Keratinocyte (primary cell): ENCODE results near the gene NMT1. TPM values are rescaled to one million over a fixed set of nuclear protein-coding genes. Genes with fewer than 3 reads are reported as not detected.

Experiments used
- DNase-seq: peaks from one replicate; pipeline ENCODE4 v3.0.0-alpha.2; 2011; ENCODE audit warnings: low read depth, missing footprints, low spot score
- FAIRE-seq: peaks from 2 replicates; lab custom pipeline; 2011; peaks lifted over from hg19 to GRCh38; lab: Jason Lieb, UNC
- H2AFZ ChIP-seq: 2 replicates; pipeline ENCODE4 v1.6.0; 2012; ENCODE audit warnings: low read length, control low read depth, inconsistent platforms; ENCODE audit not compliant: control insufficient read depth
- H3K27ac ChIP-seq: 2 replicates; pipeline ENCODE4 v1.5.1; 2011; ENCODE audit warnings: low read length; ENCODE audit not compliant: control insufficient read depth, insufficient read depth
- H3K27me3 ChIP-seq: 3 replicates; pipeline ENCODE4 v1.6.0; 2011; ENCODE audit warnings: low read length; ENCODE audit not compliant: control insufficient read depth, insufficient read depth; ENCODE audit errors: extremely low read depth
- H3K36me3 ChIP-seq, 2 experiments: 2 replicates in 1 of 2; 3 replicates in 1 of 2; pipeline ENCODE4 v1.5.1; 2011; ENCODE audit warnings: low read length in 2 of 2, mild to moderate bottlenecking in 1 of 2; ENCODE audit not compliant: control insufficient read depth in 2 of 2, insufficient read depth in 2 of 2; ENCODE audit errors: extremely low read depth in 1 of 2
- H3K4me1 ChIP-seq: 3 replicates; pipeline ENCODE4 v1.5.1; 2011; ENCODE audit warnings: low read length; ENCODE audit not compliant: control insufficient read depth, insufficient read depth; ENCODE audit errors: extremely low read depth
- H3K4me2 ChIP-seq: 3 replicates; pipeline ENCODE4 v1.6.0; 2011; ENCODE audit warnings: low read depth, low read length; ENCODE audit not compliant: control insufficient read depth, insufficient read depth; ENCODE audit errors: extremely low read depth
- H3K4me3 ChIP-seq, 3 experiments: fragments of 200-600 bp in 1 of 3; sonication (generic) in 1 of 3; 2 replicates in 2 of 3; 3 replicates in 1 of 3; pipeline ENCODE4 v1.5.1; 2011 to 2016; ENCODE audit warnings: low read length in 3 of 3, mild to moderate bottlenecking in 3 of 3, control low read depth in 2 of 3, inconsistent platforms in 1 of 3, low read depth in 1 of 3, mixed read lengths in 1 of 3, mixed run types in 1 of 3, moderate library complexity in 1 of 3; ENCODE audit not compliant: control insufficient read depth in 2 of 3, insufficient read depth in 2 of 3; ENCODE audit errors: extremely low read depth in 1 of 3
- H3K79me2 ChIP-seq: 2 replicates; pipeline ENCODE4 v1.6.0; 2012; ENCODE audit warnings: low read length; ENCODE audit not compliant: control insufficient read depth, insufficient read depth
- H3K9ac ChIP-seq: 3 replicates; pipeline ENCODE4 v1.6.0; 2011; ENCODE audit warnings: low read length; ENCODE audit not compliant: control insufficient read depth, insufficient read depth; ENCODE audit errors: extremely low read depth
- H3K9me1 ChIP-seq: 3 replicates; pipeline ENCODE4 v1.6.0; 2011; ENCODE audit warnings: low read length; ENCODE audit not compliant: control insufficient read depth, insufficient read depth; ENCODE audit errors: extremely low read depth
- H3K9me3 ChIP-seq: 2 replicates; pipeline ENCODE4 v1.5.1; 2012; ENCODE audit warnings: low read depth, low read length; ENCODE audit not compliant: control insufficient read depth
- H4K20me1 ChIP-seq: 3 replicates; pipeline ENCODE4 v1.6.0; 2011; ENCODE audit warnings: low read length; ENCODE audit not compliant: control insufficient read depth, insufficient read depth; ENCODE audit errors: extremely low read depth
- EZH2 ChIP-seq: IDR thresholded peaks from one replicate; pipeline ENCODE4 v1.6.1; 2012; ENCODE audit warnings: inconsistent platforms, mild to moderate bottlenecking, low read length, moderate library complexity
- dilution Hi-C: fragments of 300-500 bp; cut with MboI; formaldehyde crosslinking; loops from one replicate; pipeline ENCODE4 v1.7.0; 2020; ENCODE audit warnings: low sequenced_read_pairs; ENCODE audit not compliant: extremely low pct_ligation_motif_present
- polyA plus RNA-seq, 5 experiments: library from polyadenylated mRNA; depleted of rRNA in 3 of 5; stranded (reverse) in 3 of 5; stranded (forward) in 1 of 5; unstranded in 1 of 5; fragments of >200 nt; gene quantifications; 1 replicate in 1 of 5; 2 replicates in 3 of 5; 3 replicates in 1 of 5; pipeline versions ENCODE4 v1.2.1 to v1.2.3, GENCODE V29; 2011 to 2012; ENCODE audit warnings: missing spikeins in 2 of 5, low read depth in 1 of 5, low replicate concordance in 1 of 5
- TF ChIP-seq, protein P1 (sequence below), 3 experiments: IDR thresholded peaks in 1 of 3; conservative IDR thresholded peaks in 1 of 3; optimal IDR thresholded peaks in 1 of 3; 2 replicates in 2 of 3; 3 replicates in 1 of 3; pipeline versions ENCODE3 to v1.5.1; 2011; ENCODE audit warnings: low read length in 3 of 3, mild to moderate bottlenecking in 3 of 3, moderate library complexity in 2 of 3, control low read depth in 1 of 3, inconsistent platforms in 1 of 3; ENCODE audit not compliant: insufficient read depth in 2 of 3; ENCODE audit errors: extremely low read depth in 1 of 3

Gene NMT1
- polyA plus RNA-seq, 1 donor (not counting 4 experiments of a cell fraction or from before 2014, with no cell fraction given) = 101 TPM

GRCh38 chr17:45117848-45118646 lies 56.9 kb downstream of the NMT1 start:
- TF ChIP-seq EZH2 = no peak
- TF ChIP-seq, protein P1, sequence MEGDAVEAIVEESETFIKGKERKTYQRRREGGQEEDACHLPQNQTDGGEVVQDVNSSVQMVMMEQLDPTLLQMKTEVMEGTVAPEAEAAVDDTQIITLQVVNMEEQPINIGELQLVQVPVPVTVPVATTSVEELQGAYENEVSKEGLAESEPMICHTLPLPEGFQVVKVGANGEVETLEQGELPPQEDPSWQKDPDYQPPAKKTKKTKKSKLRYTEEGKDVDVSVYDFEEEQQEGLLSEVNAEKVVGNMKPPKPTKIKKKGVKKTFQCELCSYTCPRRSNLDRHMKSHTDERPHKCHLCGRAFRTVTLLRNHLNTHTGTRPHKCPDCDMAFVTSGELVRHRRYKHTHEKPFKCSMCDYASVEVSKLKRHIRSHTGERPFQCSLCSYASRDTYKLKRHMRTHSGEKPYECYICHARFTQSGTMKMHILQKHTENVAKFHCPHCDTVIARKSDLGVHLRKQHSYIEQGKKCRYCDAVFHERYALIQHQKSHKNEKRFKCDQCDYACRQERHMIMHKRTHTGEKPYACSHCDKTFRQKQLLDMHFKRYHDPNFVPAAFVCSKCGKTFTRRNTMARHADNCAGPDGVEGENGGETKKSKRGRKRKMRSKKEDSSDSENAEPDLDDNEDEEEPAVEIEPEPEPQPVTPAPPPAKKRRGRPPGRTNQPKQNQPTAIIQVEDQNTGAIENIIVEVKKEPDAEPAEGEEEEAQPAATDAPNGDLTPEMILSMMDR (optimal IDR thresholded peaks at IDR 0.05 in 1 of 3, IDR thresholded peaks at IDR 0.05 in 1 of 3, conservative IDR thresholded peaks at IDR 0.05 in 1 of 3; ENCODE audit: extremely low read depth in 1 of 3, insufficient read depth in 2 of 3, low read length in 3 of 3) = no peak
- Histone ChIP-seq H3K9me1 (no peaks in the 10 kb centered on the region), H3K4me2 (no peak overlapping the region), H3K9me3 (no peaks in the 10 kb centered on the region), H3K27ac (no peak overlapping the region), H3K27me3 (no peaks in the 10 kb centered on the region), H3K36me3 (peaks cover 10 to 27% of the 10 kb centered on the region in 2 experiments), H3K4me3 (no peak overlapping the region), H3K9ac (no peak overlapping the region), H3K4me1 (peaks cover 7% of the 10 kb centered on the region), H4K20me1 (no peaks in the 10 kb centered on the region), H3K79me2 (peaks cover 15% of the 10 kb centered on the region), H2AFZ (no peak overlapping the region)
- dilution Hi-C loops = no loop called here
- no peak for FAIRE-seq
- DNase-seq = no peak

DNA sequence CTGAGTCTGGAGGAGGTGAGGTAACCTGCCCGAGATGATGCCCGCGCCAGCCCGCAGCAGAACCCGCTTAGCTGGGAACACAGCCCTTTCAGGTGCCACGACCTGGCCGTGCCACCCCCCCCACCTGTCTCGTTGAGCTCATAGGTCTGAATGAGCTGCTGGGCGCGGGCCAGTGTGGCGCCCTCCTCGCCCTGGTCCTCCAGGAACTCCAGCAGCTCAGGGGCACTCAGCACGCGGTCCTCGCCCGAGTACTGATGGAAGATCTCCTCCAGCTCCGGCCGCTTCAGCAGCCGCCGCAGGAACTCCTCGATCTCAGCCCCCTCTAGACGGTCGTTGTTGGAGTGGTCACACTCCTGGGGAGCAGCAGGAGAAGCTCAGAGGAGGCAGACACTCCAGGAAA lies 57.6 kb downstream of the NMT1 start:
- no peak overlapping the region for H3K4me2 ChIP-seq
- no peak overlapping the region for H3K9ac ChIP-seq
- TF ChIP-seq, protein P1 (optimal IDR thresholded peaks at IDR 0.05 in 1 of 3, IDR thresholded peaks at IDR 0.05 in 1 of 3, conservative IDR thresholded peaks at IDR 0.05 in 1 of 3; ENCODE audit: extremely low read depth in 1 of 3, insufficient read depth in 2 of 3, low read length in 3 of 3) = no peak
- no peak for TF ChIP-seq EZH2
- no peak for DNase-seq
- no peak overlapping the region for H2AFZ ChIP-seq
- no peak overlapping the region for H3K27ac ChIP-seq
- no peak overlapping the region for H3K4me3 ChIP-seq
- H4K20me1 ChIP-seq = no peaks in the 10 kb centered on the region
- dilution Hi-C loops = no loop called here
- H3K9me1 ChIP-seq = no peaks in the 10 kb centered on the region
- no peak for FAIRE-seq
- peaks cover 5 to 22% of the 10 kb centered on the region in 2 experiments for H3K36me3 ChIP-seq
- H3K79me2 ChIP-seq = peaks cover 21% of the 10 kb centered on the region
- no peaks in the 10 kb centered on the region for H3K27me3 ChIP-seq
- peaks cover 14% of the 10 kb centered on the region for H3K4me1 ChIP-seq
- no peaks in the 10 kb centered on the region for H3K9me3 ChIP-seq
